Mesendoderm (in vitro differentiated cells): ENCODE results near the gene HOXA10.

Source experiments
- DNase-seq: peaks from one replicate; pipeline ENCODE4 v3.0.0; 2013
- H2AK5ac ChIP-seq: 2 replicates; pipeline ENCODE4 v1.6.1; 2013; ENCODE audit warnings: low read length, inconsistent platforms
- H2BK120ac ChIP-seq: 2 replicates; pipeline ENCODE4 v1.6.1; 2013; ENCODE audit warnings: low read depth, mild to moderate bottlenecking, low read length, moderate library complexity, mixed read lengths
- H2BK15ac ChIP-seq: replicated peaks from 2 replicates; pipeline ENCODE4 v1.6.1; 2013; ENCODE audit warnings: low read depth, mild to moderate bottlenecking, moderate library complexity
- H2BK5ac ChIP-seq: 2 replicates; pipeline ENCODE4 v1.6.1; 2013; ENCODE audit warnings: low read length, inconsistent platforms
- H3K18ac ChIP-seq: 2 replicates; pipeline ENCODE4 v1.6.1; 2013; ENCODE audit warnings: mild to moderate bottlenecking, low read length, mixed read lengths
- H3K23ac ChIP-seq: one replicate; pipeline ENCODE4 v1.6.1; 2013; ENCODE audit warnings: low read length
- H3K27ac ChIP-seq: 2 replicates; pipeline ENCODE4 v1.5.1; 2013; ENCODE audit warnings: low read depth, mild to moderate bottlenecking, inconsistent platforms, low read length, moderate library complexity
- H3K27me3 ChIP-seq: 2 replicates; pipeline ENCODE4 v1.6.1; 2013; ENCODE audit warnings: low read length, control low read depth, mild to moderate bottlenecking, inconsistent platforms; ENCODE audit not compliant: insufficient read depth, poor library complexity
- H3K36me3 ChIP-seq: 2 replicates; pipeline ENCODE4 v1.6.1; 2013; ENCODE audit warnings: low read length, inconsistent platforms; ENCODE audit not compliant: control insufficient read depth, insufficient read depth
- H3K4ac ChIP-seq: one replicate; pipeline ENCODE4 v1.6.1; 2013; ENCODE audit warnings: low read depth, mild to moderate bottlenecking, low read length, moderate library complexity
- H3K4me1 ChIP-seq: 2 replicates; pipeline ENCODE4 v1.6.1; 2013; ENCODE audit warnings: low read depth, low read length, inconsistent platforms; ENCODE audit not compliant: control insufficient read depth
- H3K4me2 ChIP-seq: 2 replicates; pipeline ENCODE4 v1.6.1; 2013; ENCODE audit warnings: low read length
- H3K4me3 ChIP-seq: 2 replicates; pipeline ENCODE4 v1.5.1; 2013; ENCODE audit warnings: mild to moderate bottlenecking, low read length
- H3K56ac ChIP-seq: one replicate; pipeline ENCODE4 v1.6.1; 2013; ENCODE audit warnings: low read length
- H3K79me1 ChIP-seq: 2 replicates; pipeline ENCODE4 v1.6.1; 2013; ENCODE audit warnings: low read length, inconsistent platforms
- H3K79me2 ChIP-seq: 2 replicates; pipeline ENCODE4 v1.6.1; 2013; ENCODE audit warnings: mild to moderate bottlenecking, low read length; ENCODE audit not compliant: control insufficient read depth, insufficient read depth
- H3K9ac ChIP-seq: 2 replicates; pipeline ENCODE4 v1.6.1; 2013; ENCODE audit warnings: low read length, inconsistent platforms
- H4K5ac ChIP-seq: one replicate; pipeline ENCODE4 v1.6.1; 2013; ENCODE audit warnings: low read length
- H4K8ac ChIP-seq: one replicate; pipeline ENCODE4 v1.6.1; 2013; ENCODE audit warnings: low read depth, mild to moderate bottlenecking, control low read depth, low read length, moderate library complexity
- WGBS: extraction: QIAGEN DNeasy Blood & Tissue Kit; methylation state at CpG from one replicate; pipeline ENCODE4 v1.1.7; 2013; ENCODE audit warnings: low lambda C conversion rate, missing lambda C conversion rate; ENCODE audit not compliant: insufficient coverage; ENCODE audit errors: extremely low coverage; 5-methylcytosine and 5-hydroxymethylcytosine counted together

HOXA10 gene

GRCh38 chr7:27171637-27172314, 2.3 kb downstream of the HOXA10 start:
- no peak overlapping the region for H2BK120ac ChIP-seq
- no peak overlapping the region for H3K23ac ChIP-seq
- no peak overlapping the region for H3K56ac ChIP-seq
- WGBS: no CpG with 5 or more reads among the region's 30 CpGs
- H3K36me3 ChIP-seq: no peaks in the 10 kb centered on the region
- no peak overlapping the region for H2BK5ac ChIP-seq
- DNase-seq: peak; percentile 59
- H3K4ac ChIP-seq: no peak overlapping the region
- H4K5ac ChIP-seq: no peak overlapping the region
- no peak overlapping the region for H3K27ac ChIP-seq
- H3K79me2 ChIP-seq: no peaks in the 10 kb centered on the region
- no peak overlapping the region for H3K4me2 ChIP-seq
- no peak overlapping the region for H4K8ac ChIP-seq
- H3K18ac ChIP-seq: no peak overlapping the region
- H3K79me1 ChIP-seq: no peaks in the 10 kb centered on the region
- no peaks in the 10 kb centered on the region for H3K4me1 ChIP-seq
- H2AK5ac ChIP-seq: no peak overlapping the region
- H2BK15ac ChIP-seq: no peak overlapping the region
- no peak overlapping the region for H3K9ac ChIP-seq
- no peak overlapping the region for H3K4me3 ChIP-seq
- H3K27me3 ChIP-seq: peaks cover 90% of the 10 kb centered on the region

- H3K4me3 ChIP-seq: no peak overlapping the region
- no peak overlapping the region for H3K27ac ChIP-seq
These were observed 2.8 kb downstream of the HOXA10 start for GRCh38 chr7:27171325-27171636.

GRCh38 chr7:27170426-27171324, 3.4 kb downstream of the HOXA10 start:
- H3K4me3 ChIP-seq: no peak overlapping the region
- no peak overlapping the region for H4K5ac ChIP-seq
- WGBS: no CpG with 5 or more reads among the region's 11 CpGs
- no peak overlapping the region for H3K56ac ChIP-seq
- H3K4me1 ChIP-seq: no peaks in the 10 kb centered on the region
- H3K27me3 ChIP-seq: peaks cover 90% of the 10 kb centered on the region
- no peak overlapping the region for H2BK15ac ChIP-seq
- no peak overlapping the region for H3K27ac ChIP-seq
- DNase-seq: no peak
- H3K79me1 ChIP-seq: no peaks in the 10 kb centered on the region
- H3K23ac ChIP-seq: no peak overlapping the region
- H3K4ac ChIP-seq: no peak overlapping the region
- H2BK5ac ChIP-seq: no peak overlapping the region
- no peaks in the 10 kb centered on the region for H3K79me2 ChIP-seq
- no peak overlapping the region for H4K8ac ChIP-seq
- no peak overlapping the region for H2BK120ac ChIP-seq
- no peak overlapping the region for H3K9ac ChIP-seq
- H3K36me3 ChIP-seq: no peaks in the 10 kb centered on the region
- no peak overlapping the region for H2AK5ac ChIP-seq
- H3K18ac ChIP-seq: no peak overlapping the region
- H3K4me2 ChIP-seq: no peak overlapping the region

More at GRCh38 chr7:27171325-27171636, 2.8 kb downstream of the HOXA10 start:
- Histone ChIP-seq H2BK15ac (no peak overlapping the region), H3K79me1 (no peaks in the 10 kb centered on the region), H3K79me2 (no peaks in the 10 kb centered on the region), H3K23ac (no peak overlapping the region), H2AK5ac (no peak overlapping the region), H4K5ac (no peak overlapping the region), H4K8ac (no peak overlapping the region), H3K4me2 (no peak overlapping the region), H3K4me1 (no peaks in the 10 kb centered on the region), H3K56ac (no peak overlapping the region), H3K9ac (no peak overlapping the region), H3K27me3 (peaks cover 90% of the 10 kb centered on the region), H2BK5ac (no peak overlapping the region), H2BK120ac (no peak overlapping the region), H3K36me3 (no peaks in the 10 kb centered on the region), H3K18ac (no peak overlapping the region), H3K4ac (no peak overlapping the region)
- peak; percentile 53 for DNase-seq
- no CpG with 5 or more reads among the region's 8 CpGs for WGBS

GRCh38 chr7:27169658-27170425, 4.3 kb downstream of the HOXA10 start:
- H2BK15ac ChIP-seq: no peak overlapping the region
- no CpG with 5 or more reads among the region's 46 CpGs for WGBS

GRCh38 chr7:27168265-27168947, 5.7 kb downstream of the HOXA10 start:
- Histone ChIP-seq H4K8ac (no peak overlapping the region), H3K27ac (no peak overlapping the region), H3K4me1 (no peaks in the 10 kb centered on the region), H3K56ac (no peak overlapping the region), H2AK5ac (no peak overlapping the region), H3K27me3 (peaks cover 90% of the 10 kb centered on the region), H3K79me2 (no peaks in the 10 kb centered on the region), H3K4me2 (no peak overlapping the region), H3K23ac (no peak overlapping the region), H3K18ac (no peak overlapping the region), H4K5ac (no peak overlapping the region), H3K79me1 (no peaks in the 10 kb centered on the region), H3K36me3 (no peaks in the 10 kb centered on the region), H3K9ac (no peak overlapping the region), H2BK120ac (no peak overlapping the region), H3K4me3 (no peak overlapping the region), H3K4ac (no peak overlapping the region), H2BK15ac (no peak overlapping the region), H2BK5ac (no peak overlapping the region)
- DNase-seq: peak; percentile 59
- WGBS: no CpG with 5 or more reads among the region's 25 CpGs

More at GRCh38 chr7:27169658-27170425, 4.3 kb downstream of the HOXA10 start:
- H3K23ac ChIP-seq: no peak overlapping the region
- H2BK120ac ChIP-seq: no peak overlapping the region
- H3K27me3 ChIP-seq: peaks cover 90% of the 10 kb centered on the region
- no peak overlapping the region for H3K4ac ChIP-seq
- H3K79me1 ChIP-seq: no peaks in the 10 kb centered on the region
- no peaks in the 10 kb centered on the region for H3K36me3 ChIP-seq
- no peaks in the 10 kb centered on the region for H3K4me1 ChIP-seq
- H4K8ac ChIP-seq: no peak overlapping the region
- H2BK5ac ChIP-seq: no peak overlapping the region
- no peak overlapping the region for H3K18ac ChIP-seq
- H3K56ac ChIP-seq: no peak overlapping the region
- H3K27ac ChIP-seq: no peak overlapping the region
- DNase-seq: peak; percentile 74
- no peak overlapping the region for H3K9ac ChIP-seq
- H4K5ac ChIP-seq: no peak overlapping the region
- H3K79me2 ChIP-seq: no peaks in the 10 kb centered on the region
- H3K4me2 ChIP-seq: peak overlapping the region; percentile 27
- no peak overlapping the region for H2AK5ac ChIP-seq
- no peak overlapping the region for H3K4me3 ChIP-seq
